Smooth muscle cell (in vitro differentiated cells): ENCODE results near the gene PDCD1LG2. TPM values are rescaled to one million over a fixed set of nuclear protein-coding genes. Genes with fewer than 3 reads are reported as not detected.
A peak's percentile ranks its signal among the peaks of the same experiment; 100 is the strongest.

Source experiments
- DNase-seq: peaks from one replicate; lab custom pipeline; 2025; ENCODE audit not compliant: unreplicated experiment; lab: John Stamatoyannopoulos, UW
- H2AFZ ChIP-seq: fragments of 200-600 bp; sonication (generic); 2 replicates; pipeline ENCODE4 v1.6.0; 2016; ENCODE audit warnings: antibody characterized with exemption, low read depth, mild to moderate bottlenecking
- H3F3A ChIP-seq: fragments of 200-600 bp; sonication (generic); 2 replicates; pipeline ENCODE4 v1.6.0; 2017; ENCODE audit warnings: antibody characterized with exemption, low read depth
- H3K27ac ChIP-seq: fragments of 200-600 bp; sonication (generic); 2 replicates; pipeline ENCODE4 v1.5.1; 2016; ENCODE audit warnings: low read depth, mild to moderate bottlenecking
- H3K27me3 ChIP-seq: fragments of 200-600 bp; sonication (generic); 2 replicates; pipeline ENCODE4 v1.6.1; 2016; ENCODE audit warnings: low read depth, mild to moderate bottlenecking
- H3K36me3 ChIP-seq: fragments of 200-600 bp; sonication (generic); 2 replicates; pipeline ENCODE4 v1.5.1; 2016; ENCODE audit warnings: low read depth
- H3K4me1 ChIP-seq: fragments of 200-600 bp; sonication (generic); 2 replicates; pipeline ENCODE4 v1.5.1; 2016; ENCODE audit warnings: low read depth
- H3K4me2 ChIP-seq: fragments of 200-600 bp; sonication (generic); 2 replicates; pipeline ENCODE4 v1.6.0; 2016; ENCODE audit warnings: mild to moderate bottlenecking
- H3K4me3 ChIP-seq: fragments of 200-600 bp; sonication (generic); 2 replicates; pipeline ENCODE4 v1.5.1; 2016; ENCODE audit warnings: mild to moderate bottlenecking
- H3K79me2 ChIP-seq: fragments of 200-600 bp; sonication (generic); 2 replicates; pipeline ENCODE4 v1.6.0; 2016; ENCODE audit warnings: low read depth, mild to moderate bottlenecking
- H3K9ac ChIP-seq: fragments of 200-600 bp; sonication (generic); 2 replicates; pipeline ENCODE4 v1.6.0; 2016; ENCODE audit warnings: low read depth
- H3K9me3 ChIP-seq: fragments of 200-600 bp; sonication (generic); replicated peaks from 2 replicates; pipeline ENCODE4 v1.5.1; 2016; ENCODE audit warnings: low read depth
- H4K20me1 ChIP-seq: fragments of 200-600 bp; sonication (generic); 2 replicates; pipeline ENCODE4 v1.6.0; 2016; ENCODE audit warnings: low read depth
- CTCF ChIP-seq: fragments of 200-600 bp; sonication (generic); IDR thresholded peaks from 2 replicates; pipeline ENCODE4 v1.5.1; 2017; ENCODE audit warnings: borderline replicate concordance, mild to moderate bottlenecking, antibody characterized with exemption; ENCODE audit not compliant: insufficient read depth, poor library complexity, severe bottlenecking
- WGBS: methylation state at CpG from one replicate; pipeline ENCODE4 v1.1.7; 2016; ENCODE audit warnings: low lambda C conversion rate; 5-methylcytosine and 5-hydroxymethylcytosine counted together
- polyA plus RNA-seq: library from polyadenylated mRNA; unstranded; fragments of >200 nt; fragmentation: Nextera tagmentation; extraction: Ambion mirVana; gene quantifications from 2 replicates; pipeline ENCODE4 v1.2.1, GENCODE V29; 2016
- total RNA-seq: library from RNA; depleted of rRNA; stranded (reverse); fragments of >200 nt; gene quantifications from 2 replicates; pipeline ENCODE4 v1.2.3, GENCODE V29; 2014

Gene PDCD1LG2
- total and polyA plus RNA-seq, 2 experiments from 2014 or later: 10.0 to 11.6 TPM

DNA sequence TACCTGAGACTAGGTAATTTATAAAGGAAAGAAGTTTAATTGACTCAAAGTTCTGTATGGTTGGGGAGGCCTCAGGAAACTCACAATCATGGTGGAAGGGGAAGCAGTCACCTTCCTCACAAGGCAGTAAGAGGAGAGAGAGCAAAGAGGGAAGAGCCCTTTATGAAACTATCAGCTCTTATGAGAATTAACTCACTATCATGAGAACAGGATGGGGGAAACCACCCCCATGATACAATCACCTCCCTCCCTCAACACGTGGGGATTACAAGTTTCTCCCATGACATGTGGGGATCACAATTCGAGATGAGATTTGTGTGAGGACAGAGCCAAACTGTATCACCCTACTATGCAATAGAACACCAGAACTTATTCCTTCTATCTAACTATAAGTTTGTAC is 32.1 kb upstream of the PDCD1LG2 start:
- no peak for DNase-seq
- Histone ChIP-seq H3K9ac (no peak overlapping the region), H3K79me2 (no peaks in the 10 kb centered on the region), H3K9me3 (no peaks in the 10 kb centered on the region), H3K4me2 (no peak overlapping the region), H2AFZ (no peak overlapping the region), H4K20me1 (no peaks in the 10 kb centered on the region), H3F3A (no peaks in the 10 kb centered on the region), H3K4me1 (no peaks in the 10 kb centered on the region), H3K4me3 (no peak overlapping the region), H3K36me3 (no peaks in the 10 kb centered on the region), H3K27me3 (no peaks in the 10 kb centered on the region), H3K27ac (no peak overlapping the region)
- 96% methylated on average over 2 of the region's 2 CpGs for WGBS
- TF ChIP-seq CTCF: no peak

DNA sequence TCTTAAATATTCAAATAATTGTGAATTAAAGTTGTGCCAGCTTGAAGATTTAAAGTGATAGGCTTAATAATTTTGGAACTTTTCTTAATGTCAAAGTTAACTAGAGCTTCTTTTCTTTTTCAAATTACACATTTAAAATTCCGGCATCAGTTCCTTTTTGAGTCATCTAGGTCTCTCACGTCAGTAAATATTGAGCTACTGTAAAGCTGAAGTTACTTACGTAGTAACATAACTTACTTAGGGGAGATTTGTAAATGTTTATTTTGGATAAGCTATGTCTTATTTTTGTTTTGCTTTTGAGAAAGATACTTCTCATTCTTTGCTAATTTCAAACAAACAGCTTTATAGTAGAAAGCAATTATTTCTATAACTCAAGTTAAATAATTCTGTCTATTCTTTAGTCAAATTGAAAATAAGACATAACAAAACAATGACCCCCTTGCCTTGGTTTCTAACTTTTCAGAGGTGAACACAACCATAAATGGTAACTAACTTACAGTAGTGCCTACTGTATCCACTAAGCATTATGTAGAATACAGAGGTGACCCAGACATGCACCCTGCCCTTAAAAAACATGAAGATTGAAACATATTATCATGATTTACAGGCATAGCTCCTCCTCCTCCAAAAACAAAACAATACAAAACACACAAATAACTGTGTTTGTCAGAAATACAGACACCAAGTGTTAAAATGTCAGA is 30.2 kb upstream of the PDCD1LG2 start:
- Histone ChIP-seq H3K27me3 (no peaks in the 10 kb centered on the region), H3K27ac (no peak overlapping the region), H3K79me2 (no peaks in the 10 kb centered on the region), H2AFZ (peak overlapping the region; percentile 8), H4K20me1 (no peaks in the 10 kb centered on the region), H3K36me3 (no peaks in the 10 kb centered on the region), H3K9me3 (no peaks in the 10 kb centered on the region), H3K9ac (no peak overlapping the region), H3K4me1 (no peaks in the 10 kb centered on the region), H3F3A (no peaks in the 10 kb centered on the region), H3K4me2 (no peak overlapping the region), H3K4me3 (no peak overlapping the region)
- TF ChIP-seq CTCF: no peak
- WGBS: 63% methylated on average over 3 of the region's 3 CpGs
- DNase-seq: no peak

- Histone ChIP-seq H3K4me2 (no peak overlapping the region), H2AFZ (no peak overlapping the region), H3K27ac (no peak overlapping the region), H4K20me1 (no peaks in the 10 kb centered on the region), H3K79me2 (no peaks in the 10 kb centered on the region), H3K4me3 (no peak overlapping the region), H3K4me1 (no peaks in the 10 kb centered on the region), H3K9ac (no peak overlapping the region), H3K27me3 (no peaks in the 10 kb centered on the region), H3K36me3 (no peaks in the 10 kb centered on the region), H3F3A (no peaks in the 10 kb centered on the region), H3K9me3 (no peaks in the 10 kb centered on the region)
- no peak for DNase-seq
- 98% methylated on average over 4 of the region's 4 CpGs for WGBS
- TF ChIP-seq CTCF: no peak
These were observed 29.4 kb upstream of the PDCD1LG2 start for GRCh38 chr9:5480919-5481318.
